TTC549 (cell line): ENCODE results near the gene ARID1B.

ENCODE experiments used
- FAIRE-seq: peaks from 2 replicates; lab custom pipeline; 2012; peaks lifted over from hg19 to GRCh38; lab: Jason Lieb, UNC

Gene ARID1B

DNA sequence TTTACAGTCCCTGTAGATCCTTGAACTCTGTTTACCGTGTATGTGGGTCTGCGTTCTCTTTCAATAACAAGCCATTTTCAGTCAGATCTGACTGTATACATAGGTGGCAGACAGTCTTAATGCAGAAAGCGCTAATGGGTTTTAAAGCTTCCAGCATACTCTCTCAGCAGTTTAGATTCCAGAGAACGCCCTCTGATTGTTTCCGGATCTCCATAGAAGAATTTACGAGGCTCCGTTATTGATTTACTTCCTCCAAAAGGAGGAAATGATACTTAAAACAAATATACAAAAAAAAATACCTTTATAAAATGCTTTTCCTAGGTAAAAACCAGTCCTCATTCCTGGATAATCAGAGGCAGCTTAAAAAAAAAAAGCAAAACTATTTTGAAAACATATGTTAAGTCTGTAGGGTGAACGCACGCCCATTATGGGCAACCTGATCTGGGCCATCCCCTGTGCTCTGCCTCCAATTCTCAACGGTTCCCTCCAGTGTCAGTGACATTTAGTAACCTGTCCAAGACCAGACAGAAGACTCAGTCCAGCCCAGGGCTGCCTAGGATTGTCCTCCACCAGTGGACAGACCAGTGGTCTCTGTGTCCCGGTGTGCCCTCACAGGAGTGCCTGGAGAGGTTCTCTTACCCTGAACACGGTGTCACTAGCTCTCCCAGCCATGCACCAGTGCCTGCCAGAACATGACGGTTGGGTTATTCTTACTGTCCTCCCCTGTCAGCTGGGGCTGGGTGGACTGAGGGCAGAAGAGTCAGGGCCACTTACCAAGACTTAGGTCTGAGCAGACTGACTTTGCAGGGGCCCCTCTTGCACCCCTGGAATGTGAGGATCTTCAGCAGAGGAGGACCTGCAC is 217.3 kb downstream of the ARID1B start:
- no peak for FAIRE-seq

DNA sequence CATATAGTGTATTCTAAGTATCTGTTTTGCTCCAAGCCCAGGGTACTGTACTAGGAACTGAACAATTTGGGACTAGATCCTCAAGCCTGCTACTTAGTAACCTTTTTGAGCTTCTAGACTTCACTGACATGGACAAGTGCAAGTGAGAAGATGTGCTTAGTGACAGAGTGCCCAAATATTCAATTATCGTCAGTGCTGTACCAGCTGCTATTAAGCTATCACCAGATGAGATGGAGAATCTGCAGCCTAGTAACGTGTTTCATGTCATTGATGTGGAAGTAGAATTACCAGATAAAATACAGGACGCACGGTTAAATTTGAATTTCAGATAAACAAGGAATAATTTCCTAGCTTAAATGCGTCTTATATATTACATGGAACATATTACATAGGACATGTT is 218.3 kb downstream of the ARID1B start:
- FAIRE-seq: no peak

- FAIRE-seq: no peak
These were observed 219.1 kb downstream of the ARID1B start for GRCh38 chr6:156996265-156996664.

DNA sequence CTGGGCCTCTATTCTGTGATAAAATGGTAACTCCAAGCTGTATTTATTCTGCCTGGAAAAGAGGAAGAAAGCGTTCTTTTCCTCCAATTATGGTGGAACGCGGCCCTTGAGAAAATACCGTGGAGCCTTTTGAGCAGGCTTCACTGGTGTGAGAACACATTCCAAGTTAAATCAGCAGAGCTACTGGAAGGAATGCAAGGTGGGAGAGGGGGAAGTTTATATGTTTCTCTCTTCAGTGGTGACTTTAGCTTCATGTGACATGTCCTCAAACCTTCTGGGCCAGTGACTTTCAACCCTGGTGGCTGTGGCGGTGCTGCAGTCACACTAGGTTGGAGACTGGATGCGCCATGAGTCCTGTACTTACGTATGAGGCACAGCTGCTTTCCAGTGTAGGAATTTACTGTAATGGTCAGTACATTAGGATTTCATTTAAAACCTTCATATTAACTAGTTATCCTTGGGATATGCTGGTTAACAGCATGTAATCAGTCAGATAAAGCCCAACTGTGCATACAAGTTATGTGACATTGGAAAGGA is 221.7 kb downstream of the ARID1B start:
- FAIRE-seq: no peak

DNA sequence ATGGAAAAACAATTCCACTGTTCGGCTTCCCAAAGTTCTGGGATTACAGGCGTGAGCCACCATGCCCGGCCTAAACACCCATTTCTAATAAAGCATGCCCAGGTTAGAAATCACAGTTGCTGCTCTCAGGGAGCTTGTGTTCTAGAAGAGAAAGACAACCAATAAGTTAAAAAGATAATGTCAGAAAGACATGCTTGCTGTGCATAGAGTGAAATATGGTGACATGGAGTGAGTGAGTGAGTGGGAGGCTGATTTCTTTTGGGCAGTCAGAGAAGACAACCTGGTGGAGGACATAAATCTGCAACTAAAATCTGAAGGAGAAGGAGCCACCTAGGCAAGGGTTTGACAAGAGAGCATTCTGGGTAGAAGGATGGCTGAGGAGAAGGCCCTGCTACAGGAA is 222.6 kb downstream of the ARID1B start:
- FAIRE-seq: no peak

- FAIRE-seq: no peak
These were observed 224.5 kb downstream of the ARID1B start for GRCh38 chr6:157001716-157002115.

DNA sequence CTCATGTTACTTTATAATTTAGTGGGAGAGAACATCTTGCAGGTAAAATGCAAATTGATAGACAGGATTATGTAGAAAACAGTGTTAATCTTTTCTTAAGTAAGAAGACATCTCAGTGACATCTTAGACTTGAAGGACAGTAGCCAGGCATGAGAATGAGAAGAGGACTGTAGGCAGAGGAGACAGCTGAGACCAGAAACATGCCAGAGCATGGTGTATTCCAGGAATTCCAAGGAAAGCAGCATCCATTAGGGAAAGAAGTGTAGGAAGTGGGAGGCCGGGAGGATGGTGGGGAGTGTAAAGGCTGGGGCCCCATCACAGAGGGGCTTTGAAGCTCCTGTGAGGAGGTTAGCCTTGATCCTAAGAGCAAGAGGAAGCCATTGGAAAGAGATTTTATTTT is 225.6 kb downstream of the ARID1B start:
- FAIRE-seq: no peak

DNA sequence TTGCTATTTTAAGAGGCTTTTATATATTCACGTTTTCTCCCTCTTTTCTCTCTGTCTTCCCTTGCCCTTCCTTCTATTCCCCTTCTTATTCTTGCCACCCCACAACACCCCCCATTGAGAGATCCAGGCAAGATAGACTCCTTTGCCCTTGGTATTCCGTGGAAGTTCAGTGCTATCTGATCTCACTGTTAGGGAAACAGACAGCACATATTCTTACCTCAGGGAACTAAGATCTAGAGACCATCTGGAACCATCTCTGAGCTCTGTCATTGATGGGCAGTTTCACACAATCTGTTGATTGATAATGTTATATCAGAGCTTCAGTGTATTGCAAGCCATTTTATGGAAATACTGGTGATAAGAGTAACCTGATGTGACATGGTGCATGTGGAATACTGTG is 228.8 kb downstream of the ARID1B start:
- no peak for FAIRE-seq

DNA sequence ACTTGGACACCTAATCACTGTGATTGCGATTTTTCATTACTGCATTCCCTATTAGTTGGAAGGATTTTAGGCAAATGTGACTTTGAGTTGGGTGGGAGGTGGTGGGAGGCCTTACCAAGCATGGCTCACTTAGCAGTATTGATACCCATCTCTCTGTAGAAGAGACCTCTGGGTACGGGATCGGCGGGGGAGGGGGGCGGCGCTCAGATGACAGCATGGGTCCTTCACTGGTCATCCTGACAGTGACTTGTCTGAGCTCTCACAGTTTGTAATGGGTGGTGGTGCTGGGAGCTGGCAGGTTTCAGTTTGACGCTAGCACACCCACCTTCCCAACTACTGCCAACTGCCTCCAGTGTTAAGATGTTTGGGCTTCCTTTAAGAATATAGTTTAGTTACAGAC is 231.4 kb downstream of the ARID1B start:
- FAIRE-seq: no peak

DNA sequence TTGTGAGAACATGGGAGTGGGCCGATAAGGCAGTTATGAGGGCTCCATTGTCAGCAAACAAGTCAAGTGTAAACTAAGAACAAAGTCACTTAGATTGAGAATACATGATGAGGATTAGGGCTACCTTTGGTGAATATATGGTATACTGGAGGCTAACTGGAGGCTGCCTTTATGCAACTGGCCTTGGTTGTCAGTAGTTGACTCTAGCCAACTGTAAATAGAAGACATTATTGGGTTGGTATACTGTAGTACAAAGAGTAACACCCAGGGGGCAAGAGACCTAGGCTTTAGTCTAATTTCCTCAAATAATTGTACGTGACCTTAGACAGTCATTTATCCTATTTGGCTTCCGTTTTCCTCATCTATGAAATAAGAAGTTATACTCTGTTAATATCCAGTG is 235.2 kb downstream of the ARID1B start:
- no peak for FAIRE-seq

GRCh38 chr6:157013649-157014304 is 236.6 kb downstream of the ARID1B start:
- no peak for FAIRE-seq

DNA sequence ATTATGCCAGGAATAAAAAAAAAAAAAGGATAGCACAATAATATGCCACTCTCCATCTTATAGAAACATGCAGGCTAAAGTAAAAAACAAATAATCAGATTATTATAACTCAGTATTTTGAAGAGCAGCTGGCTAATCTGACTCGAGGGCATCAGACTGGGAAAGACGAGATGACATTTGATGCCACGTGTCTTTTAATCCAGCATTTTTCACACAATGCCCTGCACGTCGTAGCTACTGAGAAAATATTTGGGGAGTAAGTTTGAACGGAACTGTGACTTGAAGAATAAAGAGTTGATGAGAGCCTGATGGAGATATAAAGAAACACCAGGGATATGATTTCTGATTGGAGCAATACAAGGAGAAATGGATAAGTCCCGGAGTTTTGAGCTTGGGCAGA is 237.7 kb downstream of the ARID1B start:
- FAIRE-seq: no peak

- no peak for FAIRE-seq
These were observed 239.8 kb downstream of the ARID1B start for GRCh38 chr6:157017022-157017421.

- no peak for FAIRE-seq
These were observed 240.7 kb downstream of the ARID1B start for GRCh38 chr6:157017861-157018260.

DNA sequence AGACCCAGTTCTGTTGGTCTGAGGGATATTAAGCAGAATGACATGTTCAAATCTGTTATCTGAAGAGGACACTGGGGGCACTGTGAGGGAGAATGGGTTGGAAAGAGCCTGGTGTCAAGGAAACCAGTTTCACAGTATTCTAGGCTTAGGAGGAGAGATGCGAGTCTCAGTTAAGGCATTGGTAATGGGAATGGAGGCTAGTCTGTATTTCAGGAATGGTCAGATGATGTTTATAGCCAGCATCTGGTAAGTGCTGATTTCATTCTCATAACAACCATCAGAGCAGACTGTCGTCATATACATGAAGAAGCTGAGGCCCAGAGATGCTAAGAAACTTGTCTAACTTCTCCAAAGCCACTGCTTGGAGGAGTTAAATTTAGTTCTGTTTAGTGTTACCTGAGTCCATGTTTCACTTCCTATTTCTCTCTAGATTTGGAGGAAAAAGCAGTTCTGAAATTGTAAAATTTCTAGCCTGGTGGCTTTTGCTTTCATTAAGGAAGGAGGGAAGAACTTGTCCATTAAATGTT is 242.0 kb downstream of the ARID1B start:
- FAIRE-seq: no peak

DNA sequence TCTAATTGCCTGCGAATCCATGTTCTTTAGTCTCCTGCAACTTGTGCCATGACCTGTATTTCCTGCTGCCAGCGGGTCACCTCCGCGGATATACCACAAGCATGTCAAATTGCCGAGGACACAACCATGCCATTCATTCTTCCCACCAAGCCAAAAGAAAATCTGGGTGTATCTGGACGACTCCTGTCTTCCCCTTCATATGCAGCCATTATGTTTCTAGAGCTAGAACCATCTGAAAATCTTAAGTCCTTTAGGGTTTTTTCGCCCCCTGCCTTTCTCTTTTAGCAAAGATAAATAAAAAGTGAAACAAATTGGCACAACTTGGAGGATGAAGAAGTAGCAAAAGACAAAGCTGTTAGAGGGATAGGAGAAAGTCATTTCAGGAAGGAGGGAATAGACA is 242.6 kb downstream of the ARID1B start:
- FAIRE-seq: no peak

GRCh38 chr6:157020398-157020797 is 243.2 kb downstream of the ARID1B start:
- peak; percentile 22 for FAIRE-seq

- no peak for FAIRE-seq
These were observed 243.7 kb downstream of the ARID1B start for GRCh38 chr6:157020881-157021343.

DNA sequence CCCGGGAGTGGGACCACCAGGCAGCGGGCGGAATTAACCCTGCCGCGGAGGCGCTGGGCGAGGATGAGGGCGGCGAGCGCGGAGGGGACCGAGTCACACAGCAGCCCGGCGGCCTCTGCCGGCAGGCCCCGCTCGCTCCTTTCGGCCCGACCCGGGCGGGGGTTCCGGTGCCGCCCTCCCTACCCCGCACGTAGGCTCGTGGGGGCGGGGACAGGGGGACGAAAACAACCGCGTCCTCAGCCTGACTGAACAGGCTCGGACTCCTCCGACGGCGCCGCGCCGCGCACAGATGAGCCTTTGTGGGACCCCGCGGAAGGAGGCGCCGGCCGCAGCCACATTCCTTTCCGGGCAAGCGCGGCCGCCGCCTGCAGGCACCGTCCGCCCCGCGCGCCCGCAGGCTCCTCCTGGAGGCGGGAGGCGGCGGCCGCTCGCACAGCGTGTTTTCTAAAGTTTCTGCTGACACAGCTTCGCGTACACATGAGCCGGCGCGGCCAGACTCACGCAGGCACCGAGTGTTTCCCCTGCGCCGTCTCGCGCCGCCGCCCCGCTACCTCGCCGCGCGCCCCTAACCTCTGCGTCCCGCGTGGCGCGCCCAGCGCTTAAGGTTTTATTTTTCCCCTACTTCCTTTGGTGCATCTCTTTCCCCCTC is 244.3 kb downstream of the ARID1B start:
- FAIRE-seq: no peak

DNA sequence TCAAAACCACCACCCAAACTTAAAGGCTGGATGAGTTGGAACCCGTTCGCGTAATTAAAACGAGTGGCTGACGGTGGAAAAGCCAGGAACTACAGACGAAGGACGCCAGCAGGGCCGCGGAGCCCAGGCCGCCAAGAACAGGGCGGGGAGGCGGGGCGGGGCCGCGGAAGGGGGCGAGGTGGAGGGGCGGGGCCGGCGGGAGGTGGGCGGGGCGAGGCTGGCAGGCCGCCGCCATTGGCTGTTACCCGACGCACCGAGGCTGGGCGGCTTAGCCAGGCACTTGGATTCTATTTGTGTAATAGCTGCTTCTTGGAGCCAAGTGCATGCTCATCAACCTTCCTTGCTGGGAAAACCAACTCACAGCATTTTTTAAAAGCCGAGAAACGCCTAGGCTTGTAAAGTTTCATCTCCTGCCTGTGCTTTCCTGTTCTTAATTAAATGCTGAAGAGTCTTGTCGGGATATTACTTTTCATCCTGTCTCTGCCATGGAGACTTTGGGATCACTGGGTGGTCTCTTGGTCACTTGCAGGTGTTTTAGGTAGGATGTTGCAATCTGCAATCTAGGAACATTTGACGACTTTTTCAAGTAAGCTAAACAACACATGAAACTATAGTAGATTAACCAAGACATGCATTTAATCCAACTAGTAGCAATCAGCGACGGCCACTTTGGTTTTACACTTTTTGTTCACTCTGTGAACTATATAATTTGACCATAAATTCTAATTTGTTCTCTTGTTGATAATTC is 245.0 kb downstream of the ARID1B start:
- no peak for FAIRE-seq

- no peak for FAIRE-seq
These were observed 246.8 kb downstream of the ARID1B start for GRCh38 chr6:157023958-157024357.

- no peak for FAIRE-seq
These were observed 247.6 kb downstream of the ARID1B start for GRCh38 chr6:157024745-157025144.
